Tibial nerve (tissue), 4 donors: Measurements from ENCODE around the gene ZG16B. TPM values are rescaled to one million over a fixed set of nuclear protein-coding genes. Genes with fewer than 3 reads are reported as not detected.

Experiments
- DNase-seq, 2 donors: peaks; one replicate each; pipeline ENCODE4 v3.0.0-alpha.2; 2019; ENCODE audit warnings: low spot score in 2 of 2
- H3K27ac ChIP-seq, 4 donors: fragments of 200-600 bp; sonication (generic) in 3 of 4; one replicate each; pipeline ENCODE4 v1.5.1; 2017 to 2019; ENCODE audit warnings: mild to moderate bottlenecking in 1 of 4
- H3K27me3 ChIP-seq, 2 donors: fragments of 200-600 bp; sonication (generic) in 1 of 2; one replicate each; pipeline versions ENCODE4 v1.5.1 to v1.6.0; 2017 to 2019
- H3K36me3 ChIP-seq, 3 donors: fragments of 200-600 bp; sonication (generic); one replicate each; pipeline ENCODE4 v1.5.1; 2018 to 2019
- H3K4me1 ChIP-seq, 4 donors: fragments of 200-600 bp; sonication (generic) in 3 of 4; one replicate each; pipeline ENCODE4 v1.5.1; 2017 to 2019
- H3K4me3 ChIP-seq, 4 donors: fragments of 200-600 bp; sonication (generic) in 3 of 4; one replicate each; pipeline ENCODE4 v1.5.1; 2017 to 2019; ENCODE audit warnings: mild to moderate bottlenecking in 1 of 4, moderate library complexity in 1 of 4
- H3K9me3 ChIP-seq, 4 donors: fragments of 200-600 bp; sonication (generic) in 3 of 4; one replicate each; pipeline ENCODE4 v1.5.1; 2017 to 2019
- EP300 ChIP-seq, 2 donors: sonication (generic); formaldehyde crosslinking; IDR thresholded peaks; one replicate each; pipeline ENCODE4 v1.6.1; 2017; ENCODE audit warnings: antibody characterized with exemption in 2 of 2, mild to moderate bottlenecking in 1 of 2
- POLR2A ChIP-seq, 2 donors: fragments of 450-650 bp; IDR thresholded peaks; one replicate each; pipeline ENCODE4 v1.6.1; 2017; ENCODE audit warnings: antibody characterized with exemption in 2 of 2, mild to moderate bottlenecking in 2 of 2, moderate library complexity in 2 of 2
- WGBS, 2 donors: methylation state at CpG; one replicate each; pipeline ENCODE4 v1.1.5; 2018; 5-methylcytosine and 5-hydroxymethylcytosine counted together
- total RNA-seq, 4 donors: library from RNA; depleted of rRNA; stranded (reverse); fragments of >200 nt; gene quantifications; one replicate each; pipeline ENCODE4 v1.1.0, GENCODE V29; 2016
- TF ChIP-seq, protein P1 (sequence below), 5 experiments: fragments of 200-600 bp in 3 of 5; fragments of 450-650 bp in 2 of 5; sonication (generic) in 3 of 5; IDR thresholded peaks; one replicate each; pipeline ENCODE4 v1.5.1; 2016 to 2019; ENCODE audit warnings: antibody characterized with exemption in 5 of 5, mild to moderate bottlenecking in 3 of 5, moderate library complexity in 2 of 5

ZG16B gene
- total RNA-seq, 4 donors from 2014 or later, result not detected

- no peaks in the 10 kb centered on the region for H3K4me1 ChIP-seq
- no peak for DNase-seq
- 76 to 85% methylated on average over 10 of the region's 10 CpGs for WGBS, 2 donors
These were observed 11.7 kb upstream of the ZG16B start for GRCh38 chr16:2818272-2818876.

DNA sequence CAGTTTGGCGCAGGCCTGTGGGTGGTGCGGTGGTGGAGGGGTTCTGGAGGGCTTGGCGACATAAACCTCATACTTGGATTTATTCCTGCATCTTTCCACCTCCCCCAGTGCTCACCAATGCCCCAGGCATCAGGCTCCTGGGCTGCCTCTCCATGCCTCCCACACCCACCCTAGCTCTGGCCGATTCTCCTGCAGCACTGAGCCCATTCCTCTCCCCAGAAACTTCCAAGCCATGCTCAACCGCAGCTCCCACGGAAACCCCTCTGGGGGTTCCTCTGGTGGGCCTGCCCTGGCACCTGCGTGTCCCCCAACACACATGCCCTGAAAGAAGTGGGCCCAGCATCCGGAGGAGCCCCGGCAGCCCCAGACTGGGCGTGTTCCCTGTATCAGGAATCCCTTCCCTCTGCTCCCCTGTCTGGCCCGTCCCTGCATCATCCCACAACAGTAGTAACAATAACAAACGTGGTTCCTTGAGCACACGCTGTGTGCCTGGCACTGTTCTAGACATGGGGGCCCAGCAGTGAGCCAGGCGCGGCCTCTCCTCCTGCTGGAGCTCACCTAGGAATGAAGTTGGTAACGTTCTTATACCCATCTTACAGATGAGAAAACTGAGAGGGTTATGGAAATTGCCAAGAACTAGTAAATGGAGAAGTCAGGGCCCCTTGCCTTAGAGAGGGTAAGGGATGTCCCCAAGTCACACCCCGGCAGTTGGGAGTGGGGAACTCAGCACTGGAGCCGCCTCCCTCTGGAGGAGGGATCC, 10.7 kb upstream of the ZG16B start:
- 78 to 86% methylated on average over 18 of the region's 18 CpGs for WGBS, 2 donors
- no peak overlapping the region for H3K4me3 ChIP-seq
- no peaks in the 10 kb centered on the region for H3K4me1 ChIP-seq
- TF ChIP-seq EP300 (IDR thresholded peaks at IDR 0.05) (no peak), POLR2A (IDR thresholded peaks at IDR 0.05) (no peak)
- TF ChIP-seq, protein P1, sequence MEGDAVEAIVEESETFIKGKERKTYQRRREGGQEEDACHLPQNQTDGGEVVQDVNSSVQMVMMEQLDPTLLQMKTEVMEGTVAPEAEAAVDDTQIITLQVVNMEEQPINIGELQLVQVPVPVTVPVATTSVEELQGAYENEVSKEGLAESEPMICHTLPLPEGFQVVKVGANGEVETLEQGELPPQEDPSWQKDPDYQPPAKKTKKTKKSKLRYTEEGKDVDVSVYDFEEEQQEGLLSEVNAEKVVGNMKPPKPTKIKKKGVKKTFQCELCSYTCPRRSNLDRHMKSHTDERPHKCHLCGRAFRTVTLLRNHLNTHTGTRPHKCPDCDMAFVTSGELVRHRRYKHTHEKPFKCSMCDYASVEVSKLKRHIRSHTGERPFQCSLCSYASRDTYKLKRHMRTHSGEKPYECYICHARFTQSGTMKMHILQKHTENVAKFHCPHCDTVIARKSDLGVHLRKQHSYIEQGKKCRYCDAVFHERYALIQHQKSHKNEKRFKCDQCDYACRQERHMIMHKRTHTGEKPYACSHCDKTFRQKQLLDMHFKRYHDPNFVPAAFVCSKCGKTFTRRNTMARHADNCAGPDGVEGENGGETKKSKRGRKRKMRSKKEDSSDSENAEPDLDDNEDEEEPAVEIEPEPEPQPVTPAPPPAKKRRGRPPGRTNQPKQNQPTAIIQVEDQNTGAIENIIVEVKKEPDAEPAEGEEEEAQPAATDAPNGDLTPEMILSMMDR (IDR thresholded peaks at IDR 0.05), result no peak
- DNase-seq, result no peak
- H3K9me3 ChIP-seq, result no peaks in the 10 kb centered on the region
- H3K27me3 ChIP-seq, result peaks cover 0 to 35% of the 10 kb centered on the region in 2 donors
- H3K36me3 ChIP-seq, result no peaks in the 10 kb centered on the region
- H3K27ac ChIP-seq, result no peak overlapping the region

More at GRCh38 chr16:2818272-2818876, 11.7 kb upstream of the ZG16B start:
- H3K36me3 ChIP-seq, result no peaks in the 10 kb centered on the region
- H3K4me3 ChIP-seq, result no peak overlapping the region
- TF ChIP-seq, protein P1 (IDR thresholded peaks at IDR 0.05), result no peak
- no peak for TF ChIP-seq EP300 (IDR thresholded peaks at IDR 0.05)
- no peak for TF ChIP-seq POLR2A (IDR thresholded peaks at IDR 0.05)
- H3K9me3 ChIP-seq, result no peaks in the 10 kb centered on the region
- H3K27me3 ChIP-seq, result peaks cover 0 to 35% of the 10 kb centered on the region in 2 donors
- no peak overlapping the region for H3K27ac ChIP-seq

DNA sequence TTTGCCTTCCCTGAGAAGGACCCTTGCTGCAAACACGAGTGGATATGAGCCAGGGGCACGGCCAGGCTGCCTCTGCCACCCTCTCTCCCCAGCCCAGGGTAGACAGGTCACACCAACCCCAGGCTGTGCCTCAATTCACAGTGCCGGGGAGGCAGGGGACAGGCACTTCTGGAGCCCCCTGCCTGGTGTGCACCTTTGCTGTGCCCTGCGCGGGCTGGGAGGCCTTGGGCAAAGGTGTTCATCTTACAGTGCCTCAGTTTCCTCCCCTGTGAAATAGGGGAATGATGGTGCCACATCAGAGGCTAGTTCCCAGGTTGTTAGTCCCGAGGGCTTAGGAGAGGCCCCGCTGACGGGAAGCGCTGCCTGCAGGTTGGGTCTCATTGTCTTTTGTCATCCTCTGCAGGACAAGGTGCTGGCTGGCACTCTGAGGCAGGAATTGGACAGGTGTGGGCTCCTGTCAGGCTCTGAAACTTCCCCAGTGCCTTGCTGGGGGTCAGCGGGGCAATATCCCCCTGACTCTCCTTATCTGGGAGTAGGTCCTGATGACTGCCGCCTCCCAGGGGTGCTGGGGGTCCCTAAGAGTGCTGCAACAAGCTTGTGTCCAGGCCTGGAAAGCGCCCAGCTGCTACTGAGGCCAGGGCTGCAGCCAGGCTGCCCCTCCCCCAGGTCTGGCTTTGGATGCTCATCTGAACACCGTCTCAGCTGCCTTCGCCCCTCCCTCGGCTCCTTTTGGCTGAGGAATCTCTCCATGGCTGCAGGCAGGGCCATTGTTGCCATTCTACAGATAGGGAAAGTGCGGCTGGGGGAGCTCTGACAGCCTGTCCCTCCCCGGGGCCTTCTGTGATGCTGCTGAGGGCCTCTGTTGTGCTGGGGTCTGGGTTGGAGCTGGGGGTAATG, 9.9 kb upstream of the ZG16B start:
- 58 to 75% methylated on average over 9 to 16 of the region's 17 CpGs for WGBS, 2 donors
- DNase-seq, result no peak
- Histone ChIP-seq H3K9me3 (no peaks in the 10 kb centered on the region), H3K27me3 (peaks cover 0 to 32% of the 10 kb centered on the region in 2 donors), H3K27ac (no peak overlapping the region), H3K36me3 (no peaks in the 10 kb centered on the region), H3K4me3 (no peak overlapping the region), H3K4me1 (no peaks in the 10 kb centered on the region)
- no peak for TF ChIP-seq EP300 (IDR thresholded peaks at IDR 0.05)
- TF ChIP-seq, protein P1 (IDR thresholded peaks at IDR 0.05), result no peak
- no peak for TF ChIP-seq POLR2A (IDR thresholded peaks at IDR 0.05)

- TF ChIP-seq EP300 (IDR thresholded peaks at IDR 0.05), result no peak
- TF ChIP-seq, protein P1 (IDR thresholded peaks at IDR 0.05), result no peak
- TF ChIP-seq POLR2A (IDR thresholded peaks at IDR 0.05), result no peak
- H3K27ac ChIP-seq, result no peak overlapping the region
- DNase-seq, result no peak
- H3K27me3 ChIP-seq, result peaks cover 0 to 34% of the 10 kb centered on the region in 2 donors
- WGBS, 2 donors, result 81 to 84% methylated on average over 12 to 14 of the region's 14 CpGs
- H3K4me3 ChIP-seq, result no peak overlapping the region
- no peaks in the 10 kb centered on the region for H3K4me1 ChIP-seq
- H3K36me3 ChIP-seq, result no peaks in the 10 kb centered on the region
- no peaks in the 10 kb centered on the region for H3K9me3 ChIP-seq
These were observed 9.1 kb upstream of the ZG16B start for GRCh38 chr16:2820836-2821486.
